ENCODE data around the gene MTUS2. TPM values are rescaled to one million over a fixed set of nuclear protein-coding genes. Genes with fewer than 3 reads are reported as not detected.

MTUS2 gene
- total RNA-seq, 1 experiment from 2014 or later: 0.35 TPM

- H2BK120ac ChIP-seq (ENCODE audit: low read depth, low read length, poor library complexity, severe bottlenecking): no peak overlapping the region
- no peaks in the 10 kb centered on the region for H3K27me3 ChIP-seq (ENCODE audit: insufficient read depth, low read length)
- H3K36me3 Mint-ChIP-seq (ENCODE audit: insufficient read depth in 1 of 3, low read depth in 3 of 3): peaks cover under 1 to 4% (median under 1%) of the 10 kb centered on the region in 3 experiments; a peak in 5 of 7 replicates
- no peak overlapping the region for H2BK12ac ChIP-seq (ENCODE audit: insufficient read length, low read depth, low read length)
- peaks cover 3% of the 10 kb centered on the region; the same call in 1 of the 2 replicates for H3K27me3 Mint-ChIP-seq (ENCODE audit: low read depth)
- no peak overlapping the region for H3K4me3 Mint-ChIP-seq
- no peak overlapping the region for H3K4me2 ChIP-seq (ENCODE audit: insufficient read depth, insufficient read length, low read length)
- no peak for TF ChIP-seq CTCF (conservative IDR thresholded peaks at IDR 0.05)
- no peak overlapping the region for H3K56ac ChIP-seq (ENCODE audit: insufficient read length, low read depth, low read length)
- H2AFZ ChIP-seq (ENCODE audit: low read length): no peak overlapping the region
- no peak overlapping the region for H2BK15ac ChIP-seq (ENCODE audit: low read depth, low read length)
- H3K27ac Mint-ChIP-seq: no peak overlapping the region
- H3T11ph ChIP-seq (ENCODE audit: low read length): no peak overlapping the region
- no CpG with 5 or more reads among the region's 1 CpG for WGBS (ENCODE audit: extremely low coverage, insufficient read length, low lambda C conversion rate)
- H4K20me1 ChIP-seq (ENCODE audit: control insufficient read depth, insufficient read depth, insufficient read length): no peaks in the 10 kb centered on the region
- H3K18ac ChIP-seq (ENCODE audit: insufficient read length, low read depth, low read length): no peak overlapping the region
- no peak overlapping the region for H2AK5ac ChIP-seq (ENCODE audit: insufficient read length, low read length)
- no peak overlapping the region for H3K14ac ChIP-seq (ENCODE audit: insufficient read depth, low read length)
- H3K27ac ChIP-seq (ENCODE audit: insufficient read length, low read depth, low read length): no peak overlapping the region
- no peak for DNase-seq
- no peak overlapping the region for H3K4ac ChIP-seq (ENCODE audit: low read depth, low read length)
- H3K23me2 ChIP-seq (ENCODE audit: insufficient read length, low read depth, low read length, poor library complexity, severe bottlenecking): no peaks in the 10 kb centered on the region
- no peak overlapping the region for H2BK5ac ChIP-seq (ENCODE audit: insufficient read length, low read length)
- no peak overlapping the region for H2BK20ac ChIP-seq (ENCODE audit: low read depth, low read length, poor library complexity, severe bottlenecking)
- H4K91ac ChIP-seq (ENCODE audit: insufficient read length, low read depth, low read length): no peak overlapping the region
- H3K23ac ChIP-seq (ENCODE audit: insufficient read length, low read depth, low read length): no peak overlapping the region
- no peaks in the 10 kb centered on the region for H3K79me2 ChIP-seq (ENCODE audit: insufficient read depth, low read length)
- H3K9me3 ChIP-seq (ENCODE audit: control insufficient read depth, low read depth, low read length): no peaks in the 10 kb centered on the region
- no peak overlapping the region for H4K8ac ChIP-seq (replicated peaks; ENCODE audit: insufficient read length, low read depth, low read length)
- peaks cover 5% of the 10 kb centered on the region in 2 experiments; a peak in 1 of 4 replicates for H3K4me1 Mint-ChIP-seq
- H4K5ac ChIP-seq (ENCODE audit: insufficient read length, low read depth, low read length): no peak overlapping the region
- H3K9me3 Mint-ChIP-seq: peaks cover 9 to 10% of the 10 kb centered on the region in 2 experiments
- no peaks in the 10 kb centered on the region for H3K4me1 ChIP-seq (ENCODE audit: insufficient read depth, low read length)
- no peaks in the 10 kb centered on the region for H3K79me1 ChIP-seq (ENCODE audit: insufficient read depth, low read depth, low read length, poor library complexity, severe bottlenecking)
- no peak overlapping the region for H3K9ac ChIP-seq (ENCODE audit: extremely low read depth, insufficient read length, low read length)
Observed at GRCh38 chr13:28866932-28867331, 46.8 kb downstream of the MTUS2 start.

Data from H9 (cell line).